Measurements from ENCODE around the gene CAMKMT.

DNA sequence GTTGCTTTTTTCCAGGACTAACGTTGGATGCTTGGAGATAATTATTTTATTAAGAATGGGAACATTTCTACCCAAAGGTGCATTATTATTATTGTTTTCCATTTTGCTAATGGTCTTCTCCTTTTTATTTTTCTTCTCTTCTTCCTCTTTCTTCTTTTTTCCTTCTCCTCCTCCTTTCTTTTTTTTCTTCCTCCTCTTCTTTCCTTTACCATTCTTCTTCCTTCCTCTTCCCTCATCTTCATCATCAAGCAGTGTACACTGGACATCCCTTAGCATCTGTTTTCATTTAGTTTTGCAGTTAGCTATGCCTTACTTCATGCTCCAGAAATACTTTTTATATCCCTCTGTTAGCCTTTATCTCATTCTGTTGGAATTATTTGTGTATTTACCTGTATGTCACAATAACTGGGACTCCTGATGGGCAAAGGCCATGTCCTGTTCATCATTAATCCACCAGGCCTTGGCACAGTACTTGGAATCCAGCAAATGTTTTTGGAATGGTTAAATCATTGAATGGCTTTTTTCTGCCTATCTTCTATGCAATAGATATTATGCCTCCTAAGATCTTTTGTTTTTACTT, 162.7 kb downstream of the CAMKMT start:
- TF ChIP-seq, protein P1, sequence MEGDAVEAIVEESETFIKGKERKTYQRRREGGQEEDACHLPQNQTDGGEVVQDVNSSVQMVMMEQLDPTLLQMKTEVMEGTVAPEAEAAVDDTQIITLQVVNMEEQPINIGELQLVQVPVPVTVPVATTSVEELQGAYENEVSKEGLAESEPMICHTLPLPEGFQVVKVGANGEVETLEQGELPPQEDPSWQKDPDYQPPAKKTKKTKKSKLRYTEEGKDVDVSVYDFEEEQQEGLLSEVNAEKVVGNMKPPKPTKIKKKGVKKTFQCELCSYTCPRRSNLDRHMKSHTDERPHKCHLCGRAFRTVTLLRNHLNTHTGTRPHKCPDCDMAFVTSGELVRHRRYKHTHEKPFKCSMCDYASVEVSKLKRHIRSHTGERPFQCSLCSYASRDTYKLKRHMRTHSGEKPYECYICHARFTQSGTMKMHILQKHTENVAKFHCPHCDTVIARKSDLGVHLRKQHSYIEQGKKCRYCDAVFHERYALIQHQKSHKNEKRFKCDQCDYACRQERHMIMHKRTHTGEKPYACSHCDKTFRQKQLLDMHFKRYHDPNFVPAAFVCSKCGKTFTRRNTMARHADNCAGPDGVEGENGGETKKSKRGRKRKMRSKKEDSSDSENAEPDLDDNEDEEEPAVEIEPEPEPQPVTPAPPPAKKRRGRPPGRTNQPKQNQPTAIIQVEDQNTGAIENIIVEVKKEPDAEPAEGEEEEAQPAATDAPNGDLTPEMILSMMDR (IDR thresholded peaks at IDR 0.05), result no peak
- no peak for TF ChIP-seq POLR2A (IDR thresholded peaks at IDR 0.05)

All from Peyer's patch (tissue), 4 donors.